Measurements from ENCODE around the gene NUB1.

NUB1 gene

GRCh38 chr7:151384352-151384697 is 42.7 kb downstream of the NUB1 start:
- Mint-ChIP-seq H3K27ac (no peak overlapping the region), H3K4me3 (no peak overlapping the region), H3K4me1 (ENCODE audit: low read depth) (peaks cover 9% of the 10 kb centered on the region), H3K36me3 (no peaks in the 10 kb centered on the region), H3K9me3 (ENCODE audit: low read depth) (no peaks in the 10 kb centered on the region), H3K27me3 (peaks cover 1% of the 10 kb centered on the region)

DNA sequence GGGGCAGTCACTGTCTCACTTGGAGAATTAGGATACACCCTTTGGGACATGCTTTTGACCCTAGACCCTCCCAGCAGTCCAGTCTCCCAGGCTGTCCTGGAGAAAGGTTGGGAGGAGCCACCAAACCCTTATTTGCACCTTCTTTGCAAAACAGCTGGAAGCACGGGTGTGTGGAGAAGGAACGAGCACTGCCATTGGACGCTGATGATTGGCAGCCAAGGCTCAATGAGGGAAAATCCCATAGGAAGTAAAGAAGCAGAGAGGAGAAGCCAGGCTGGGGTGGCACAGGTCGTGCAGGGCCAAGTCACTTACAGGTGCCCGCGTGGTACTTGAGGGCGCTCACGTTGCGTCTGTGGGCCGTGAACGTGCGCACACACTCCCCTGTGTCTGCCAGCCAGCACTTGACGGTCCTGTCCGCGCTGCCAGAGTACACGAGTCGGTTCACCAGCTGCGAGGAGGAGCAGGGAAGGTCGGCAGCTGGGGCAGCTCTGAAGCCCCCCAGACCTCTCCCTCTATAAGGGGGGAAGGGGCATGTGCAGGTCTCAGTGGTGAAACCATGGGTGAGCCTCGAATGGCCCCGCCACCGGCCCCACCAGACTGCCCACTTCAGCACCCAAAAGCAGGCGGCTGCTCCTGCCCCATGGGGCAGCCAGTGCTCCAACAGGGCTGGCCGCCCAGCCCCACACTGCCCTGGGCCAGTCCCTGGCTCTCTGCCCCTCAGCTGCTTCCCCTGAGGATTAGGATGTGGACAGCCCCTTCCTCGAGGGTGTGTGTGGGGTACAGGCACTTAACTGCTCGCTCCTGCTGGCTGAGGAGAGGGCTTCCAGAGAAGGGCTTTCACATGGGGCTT is 43.4 kb downstream of the NUB1 start:
- Mint-ChIP-seq H3K36me3 (no peaks in the 10 kb centered on the region), H3K27ac (no peak overlapping the region), H3K4me1 (ENCODE audit: low read depth) (peaks cover 9% of the 10 kb centered on the region), H3K9me3 (ENCODE audit: low read depth) (no peaks in the 10 kb centered on the region), H3K4me3 (no peak overlapping the region), H3K27me3 (peaks cover 1% of the 10 kb centered on the region)

- H3K4me3 Mint-ChIP-seq: no peak overlapping the region
- peaks cover 1% of the 10 kb centered on the region for H3K27me3 Mint-ChIP-seq
- peaks cover 13% of the 10 kb centered on the region for H3K4me1 Mint-ChIP-seq (ENCODE audit: low read depth)
- no peaks in the 10 kb centered on the region for H3K9me3 Mint-ChIP-seq (ENCODE audit: low read depth)
- H3K36me3 Mint-ChIP-seq: no peaks in the 10 kb centered on the region
- no peak overlapping the region for H3K27ac Mint-ChIP-seq
These were observed 44.2 kb downstream of the NUB1 start for GRCh38 chr7:151385626-151386300.

DNA sequence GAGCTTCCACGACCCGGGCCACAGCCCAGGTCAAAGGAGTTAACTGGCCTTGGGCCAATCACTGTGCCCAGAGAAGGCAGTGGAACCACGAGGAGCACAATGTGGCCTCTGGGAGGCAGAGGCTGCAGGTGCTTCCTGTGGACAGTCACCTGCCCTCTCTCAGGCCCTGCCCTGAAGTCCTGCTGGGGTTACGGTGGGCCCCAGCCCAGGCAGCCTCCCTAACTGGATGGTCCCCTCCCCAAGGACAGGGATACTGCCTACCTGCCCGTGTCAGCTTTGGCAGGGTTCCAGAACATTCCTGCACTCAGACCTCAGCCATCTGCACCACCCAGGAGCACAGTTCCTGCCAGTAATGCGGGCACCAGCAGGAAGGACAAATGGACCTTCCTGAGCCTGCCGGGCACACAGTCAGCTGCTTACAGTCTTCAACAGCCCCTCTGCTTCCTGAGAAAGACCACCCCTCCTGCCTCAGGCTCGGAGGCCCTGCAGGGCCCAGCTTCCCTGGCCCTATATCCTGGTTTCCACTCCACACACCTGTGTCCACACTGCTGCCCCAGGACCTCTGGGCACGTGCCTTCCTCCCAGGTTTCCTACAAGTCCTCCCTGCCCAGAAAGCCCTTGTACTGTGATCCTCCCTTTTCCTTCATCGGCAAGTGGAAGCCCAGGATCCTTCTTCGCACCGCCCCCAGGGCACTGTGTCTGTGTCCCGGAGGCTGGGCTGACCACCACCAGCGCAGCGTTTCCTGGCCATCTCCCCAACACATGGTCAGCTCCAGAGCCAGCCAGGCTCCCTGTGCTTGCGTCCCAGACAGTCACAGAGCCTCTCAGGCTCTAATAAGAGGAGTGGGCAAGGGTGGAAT is 44.9 kb downstream of the NUB1 start:
- Mint-ChIP-seq H3K27ac (no peak overlapping the region), H3K27me3 (peaks cover 1% of the 10 kb centered on the region), H3K9me3 (ENCODE audit: low read depth) (no peaks in the 10 kb centered on the region), H3K4me3 (no peak overlapping the region), H3K4me1 (ENCODE audit: low read depth) (peaks cover 10% of the 10 kb centered on the region), H3K36me3 (no peaks in the 10 kb centered on the region)

DNA sequence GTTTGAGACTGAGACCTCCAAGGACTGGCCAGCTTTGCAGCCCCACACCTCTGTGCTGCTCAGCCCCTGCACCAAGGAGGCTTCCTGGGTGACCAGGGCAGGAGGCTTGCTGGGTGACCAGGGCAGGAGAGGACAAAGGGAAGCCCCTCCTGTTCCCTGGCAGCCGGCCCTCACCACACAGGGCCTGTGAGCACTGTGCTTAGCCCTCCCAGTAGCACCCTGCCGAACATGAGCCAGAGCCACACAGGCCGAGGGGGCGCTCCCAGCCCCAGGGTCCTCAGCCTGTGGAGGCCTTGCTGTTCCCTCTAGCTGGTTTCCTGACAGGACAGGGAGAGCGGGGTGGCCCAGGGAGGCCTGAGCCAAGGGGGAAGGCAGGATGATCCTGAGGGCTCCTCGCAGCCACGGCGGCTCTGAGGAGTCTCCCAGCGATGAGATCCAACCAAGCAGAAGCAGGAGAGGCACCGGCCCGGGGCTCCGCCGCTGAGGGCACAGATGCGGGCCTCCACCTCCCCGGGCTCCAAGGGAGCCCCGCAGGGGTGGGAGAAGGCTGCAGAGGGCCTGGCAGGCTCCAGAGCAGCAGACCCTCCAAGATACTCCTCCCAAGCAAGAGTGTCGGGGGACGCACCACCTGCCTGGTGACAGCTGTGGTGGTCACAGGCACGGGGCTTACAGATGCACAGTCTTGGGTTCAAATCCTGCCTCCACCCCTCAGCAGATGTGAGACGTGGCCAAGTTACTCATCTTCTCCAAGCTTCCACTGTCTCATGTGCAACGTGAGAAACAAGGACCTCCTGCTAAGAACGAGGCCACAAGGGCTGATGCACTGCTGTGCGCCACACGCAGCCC is 45.8 kb downstream of the NUB1 start:
- peaks cover 1% of the 10 kb centered on the region for H3K27me3 Mint-ChIP-seq
- H3K36me3 Mint-ChIP-seq: no peaks in the 10 kb centered on the region
- peaks cover 6% of the 10 kb centered on the region for H3K4me1 Mint-ChIP-seq (ENCODE audit: low read depth)
- no peak overlapping the region for H3K4me3 Mint-ChIP-seq
- no peaks in the 10 kb centered on the region for H3K9me3 Mint-ChIP-seq (ENCODE audit: low read depth)
- H3K27ac Mint-ChIP-seq: no peak overlapping the region

DNA sequence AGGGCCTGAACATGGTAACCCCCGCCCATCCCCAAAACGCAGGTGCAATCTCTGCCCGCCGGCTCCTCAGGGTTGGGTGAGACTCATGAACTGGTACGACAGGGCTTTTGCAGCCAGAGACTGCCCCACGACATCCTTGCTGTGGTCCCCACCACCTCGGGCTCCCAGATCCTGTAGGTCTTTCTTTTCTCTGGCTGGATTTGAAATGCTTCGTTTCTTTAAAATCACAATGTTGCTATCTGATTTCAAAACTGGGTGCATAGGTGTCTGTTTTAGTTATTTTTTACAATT is 46.3 kb downstream of the NUB1 start:
- H3K4me3 Mint-ChIP-seq: no peak overlapping the region
- H3K27me3 Mint-ChIP-seq: no peaks in the 10 kb centered on the region
- H3K27ac Mint-ChIP-seq: no peak overlapping the region
- no peaks in the 10 kb centered on the region for H3K9me3 Mint-ChIP-seq (ENCODE audit: low read depth)
- no peaks in the 10 kb centered on the region for H3K36me3 Mint-ChIP-seq
- H3K4me1 Mint-ChIP-seq (ENCODE audit: low read depth): peaks cover 4% of the 10 kb centered on the region

DNA sequence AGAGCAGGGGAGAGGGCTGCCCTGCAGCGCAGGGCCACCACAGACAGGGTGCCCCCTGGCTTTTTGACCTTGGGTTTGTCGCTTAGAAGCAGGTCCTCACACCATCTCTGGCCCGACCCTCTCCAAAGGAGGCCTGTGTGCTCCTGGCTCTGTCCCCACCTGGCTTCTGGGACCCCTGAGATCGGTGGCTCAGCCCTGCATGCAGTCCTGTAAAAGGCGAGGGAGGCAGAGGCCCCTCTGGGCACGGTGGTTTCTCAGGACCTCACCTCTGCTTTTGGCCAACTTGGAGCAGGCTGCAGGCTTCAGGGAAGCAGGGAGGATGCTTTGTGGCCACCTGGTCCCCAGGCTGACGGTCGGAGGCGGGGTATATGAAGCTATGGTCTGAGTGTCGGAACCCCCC is 46.8 kb downstream of the NUB1 start:
- Mint-ChIP-seq H3K4me1 (ENCODE audit: low read depth) (peaks cover 4% of the 10 kb centered on the region), H3K36me3 (no peaks in the 10 kb centered on the region), H3K27ac (no peak overlapping the region), H3K9me3 (ENCODE audit: low read depth) (no peaks in the 10 kb centered on the region), H3K27me3 (no peaks in the 10 kb centered on the region), H3K4me3 (no peak overlapping the region)

DNA sequence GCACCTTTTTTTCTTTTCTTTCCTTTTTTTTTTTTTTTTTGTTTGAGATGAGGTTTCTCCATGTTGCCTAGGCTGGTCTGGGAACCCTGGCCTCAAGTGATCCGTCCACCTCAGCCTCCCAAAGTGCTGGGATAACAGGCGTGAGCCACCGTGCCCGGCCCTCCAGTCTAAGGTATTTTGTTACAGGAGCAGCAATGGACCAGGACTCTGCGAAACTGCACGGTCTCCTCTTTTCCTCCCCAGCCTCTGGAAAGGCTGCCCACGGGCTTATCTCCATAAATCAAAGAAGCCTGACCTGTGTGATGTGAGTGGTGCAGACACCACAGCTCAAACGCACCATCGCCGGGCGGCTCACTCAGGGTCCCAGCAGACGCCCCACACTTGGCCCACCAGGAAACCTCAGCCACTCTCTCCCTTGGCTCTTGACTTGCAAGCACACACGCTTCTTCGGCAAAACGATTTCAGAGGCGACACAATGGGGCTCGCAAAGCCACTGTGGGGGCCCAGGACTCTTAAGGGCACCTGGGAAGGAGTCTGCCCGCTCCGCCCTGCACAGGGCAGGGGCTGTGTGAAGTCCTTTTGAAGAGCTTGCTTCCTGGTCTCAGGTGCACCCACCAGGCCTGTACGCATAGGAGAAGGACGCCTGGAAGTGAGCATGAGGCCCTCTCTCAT is 47.6 kb downstream of the NUB1 start:
- Mint-ChIP-seq H3K9me3 (ENCODE audit: low read depth) (no peaks in the 10 kb centered on the region), H3K27ac (no peak overlapping the region), H3K36me3 (no peaks in the 10 kb centered on the region), H3K4me1 (ENCODE audit: low read depth) (peaks cover 4% of the 10 kb centered on the region), H3K27me3 (no peaks in the 10 kb centered on the region), H3K4me3 (no peak overlapping the region)

DNA sequence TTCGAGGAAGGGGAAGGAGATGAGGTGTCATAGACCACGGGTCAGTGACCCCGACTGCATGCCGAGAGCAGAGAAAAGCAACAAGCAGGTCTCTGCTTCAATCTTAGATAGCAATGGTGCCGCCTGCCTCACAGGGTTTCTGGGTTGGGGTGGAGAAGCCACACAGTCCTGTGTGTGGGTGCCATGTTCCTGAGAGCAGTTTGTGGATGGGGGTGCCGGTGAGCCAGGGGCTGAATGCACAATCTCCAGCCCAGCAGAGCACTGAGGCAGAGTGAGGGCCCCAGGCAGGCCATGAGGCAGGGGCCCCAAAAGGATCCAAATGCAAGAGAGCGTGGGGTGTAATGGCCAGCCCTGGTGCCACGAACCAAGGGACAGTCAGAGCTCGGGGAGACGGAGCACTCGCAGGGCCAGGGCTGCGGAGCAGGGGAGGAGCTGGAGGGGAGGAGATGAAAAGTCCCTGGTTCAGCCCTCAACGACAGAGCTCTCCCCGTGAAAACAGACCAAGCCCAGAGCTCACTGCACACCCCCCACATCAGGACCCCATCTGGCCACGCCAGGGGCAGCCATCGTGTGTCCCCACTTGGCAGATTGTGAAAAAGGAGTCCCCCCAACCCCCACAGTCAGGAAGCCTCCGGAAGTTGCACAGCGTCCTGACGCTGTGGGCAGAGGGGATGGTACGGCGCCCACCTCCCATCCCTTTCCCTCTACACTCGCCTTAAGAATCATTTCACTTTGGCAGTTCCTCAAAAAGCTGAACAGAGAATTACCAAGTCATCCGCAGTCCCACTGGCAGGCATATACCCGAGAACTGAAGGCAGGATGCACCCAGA is 48.4 kb downstream of the NUB1 start:
- no peak overlapping the region for H3K27ac Mint-ChIP-seq
- no peak overlapping the region for H3K4me3 Mint-ChIP-seq
- H3K36me3 Mint-ChIP-seq: no peaks in the 10 kb centered on the region
- no peaks in the 10 kb centered on the region for H3K9me3 Mint-ChIP-seq (ENCODE audit: low read depth)
- no peaks in the 10 kb centered on the region for H3K27me3 Mint-ChIP-seq
- peaks cover 4% of the 10 kb centered on the region for H3K4me1 Mint-ChIP-seq (ENCODE audit: low read depth)

DNA sequence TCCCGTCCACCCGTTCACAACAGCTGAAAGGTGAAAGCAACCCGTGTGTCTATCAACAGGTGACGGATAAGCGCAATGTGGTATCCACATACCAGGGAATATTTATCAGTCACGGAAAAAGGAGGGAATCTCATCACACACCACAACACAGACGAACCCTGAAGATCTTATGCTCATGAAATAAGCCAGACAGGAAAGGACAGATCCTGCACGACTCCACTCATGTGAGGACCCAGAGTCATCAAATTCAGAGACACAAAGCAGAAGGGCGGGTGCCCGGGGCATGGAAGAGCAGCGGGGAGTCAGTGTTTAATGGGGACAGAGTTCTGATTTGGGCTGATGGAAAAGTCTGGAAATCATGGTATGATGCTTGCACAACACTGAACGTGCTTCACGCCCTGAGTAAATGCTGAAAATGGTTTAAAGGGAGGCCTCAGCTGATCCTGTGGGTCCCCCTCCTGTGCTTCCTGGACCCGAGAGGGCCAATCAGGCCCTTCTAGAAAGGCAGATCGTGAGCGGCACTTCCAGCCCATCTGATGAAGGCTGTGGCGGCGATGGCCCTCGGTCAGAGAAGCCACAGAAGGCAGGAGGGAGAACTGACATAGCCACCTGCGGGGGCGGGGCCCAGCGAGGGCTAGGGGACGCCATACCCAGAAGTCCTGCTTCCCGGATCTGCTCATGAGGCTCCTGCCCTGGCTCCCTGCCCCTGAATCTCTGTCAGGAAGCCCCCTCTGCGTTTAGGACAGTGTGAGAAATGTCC is 49.2 kb downstream of the NUB1 start:
- H3K4me1 Mint-ChIP-seq (ENCODE audit: low read depth): peaks cover 4% of the 10 kb centered on the region

GRCh38 chr7:151391358-151391730 is 49.7 kb downstream of the NUB1 start:
- peaks cover 4% of the 10 kb centered on the region for H3K4me1 Mint-ChIP-seq (ENCODE audit: low read depth)
- no peaks in the 10 kb centered on the region for H3K9me3 Mint-ChIP-seq (ENCODE audit: low read depth)
- H3K36me3 Mint-ChIP-seq: no peaks in the 10 kb centered on the region
- H3K27ac Mint-ChIP-seq: no peak overlapping the region
- H3K27me3 Mint-ChIP-seq: no peaks in the 10 kb centered on the region
- H3K4me3 Mint-ChIP-seq: no peak overlapping the region

More for the DNA sequence above, 49.2 kb downstream of the NUB1 start:
- Mint-ChIP-seq H3K4me3 (no peak overlapping the region), H3K27me3 (no peaks in the 10 kb centered on the region), H3K27ac (no peak overlapping the region), H3K36me3 (no peaks in the 10 kb centered on the region), H3K9me3 (ENCODE audit: low read depth) (no peaks in the 10 kb centered on the region)

- Mint-ChIP-seq H3K27ac (no peak overlapping the region), H3K4me1 (ENCODE audit: low read depth) (peaks cover 4% of the 10 kb centered on the region), H3K9me3 (ENCODE audit: low read depth) (no peaks in the 10 kb centered on the region), H3K27me3 (no peaks in the 10 kb centered on the region), H3K36me3 (no peaks in the 10 kb centered on the region), H3K4me3 (no peak overlapping the region)
These were observed 50.4 kb downstream of the NUB1 start for GRCh38 chr7:151392002-151392401.

DNA sequence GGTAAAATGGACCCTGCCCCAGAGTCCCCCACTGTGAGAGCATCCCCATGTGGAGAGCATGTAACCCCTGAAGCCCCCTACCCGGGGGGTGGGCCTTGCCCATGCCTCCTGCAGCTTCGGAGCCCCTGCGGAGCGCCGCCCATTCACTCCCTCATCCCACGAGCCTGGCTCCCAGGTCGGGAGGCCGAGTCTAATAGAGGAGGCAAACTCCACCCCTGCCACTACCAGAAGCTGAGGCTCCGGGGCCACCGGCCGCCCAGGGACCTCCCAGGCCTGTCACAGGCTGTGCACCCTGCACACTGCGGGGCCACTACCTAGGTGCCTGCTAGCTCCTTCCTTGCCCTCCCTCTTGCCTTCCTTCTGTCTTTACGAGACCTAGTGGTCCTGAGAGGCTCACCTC is 50.8 kb downstream of the NUB1 start:
- H3K27ac Mint-ChIP-seq: no peak overlapping the region
- no peaks in the 10 kb centered on the region for H3K36me3 Mint-ChIP-seq
- no peaks in the 10 kb centered on the region for H3K27me3 Mint-ChIP-seq
- H3K4me1 Mint-ChIP-seq (ENCODE audit: low read depth): peaks cover 4% of the 10 kb centered on the region
- H3K4me3 Mint-ChIP-seq: no peak overlapping the region
- no peaks in the 10 kb centered on the region for H3K9me3 Mint-ChIP-seq (ENCODE audit: low read depth)

Measured in activated naive CD8-positive, alpha-beta T cell (primary cell).